Measurements from ENCODE around the gene KCNQ4.

The KCNQ4 gene

GRCh38 chr1:40856116-40856515 is 72.5 kb downstream of the KCNQ4 start:
- in situ Hi-C loops (cut with HindIII; ENCODE audit: low sequenced_read_pairs): no loop called here

- in situ Hi-C loops (cut with HindIII; ENCODE audit: low sequenced_read_pairs): no loop called here
Observed at GRCh38 chr1:40856656-40857302, 73.2 kb downstream of the KCNQ4 start.

GRCh38 chr1:40857737-40858136 is 74.2 kb downstream of the KCNQ4 start:
- in situ Hi-C loops (cut with HindIII; ENCODE audit: low sequenced_read_pairs): no loop called here

DNA sequence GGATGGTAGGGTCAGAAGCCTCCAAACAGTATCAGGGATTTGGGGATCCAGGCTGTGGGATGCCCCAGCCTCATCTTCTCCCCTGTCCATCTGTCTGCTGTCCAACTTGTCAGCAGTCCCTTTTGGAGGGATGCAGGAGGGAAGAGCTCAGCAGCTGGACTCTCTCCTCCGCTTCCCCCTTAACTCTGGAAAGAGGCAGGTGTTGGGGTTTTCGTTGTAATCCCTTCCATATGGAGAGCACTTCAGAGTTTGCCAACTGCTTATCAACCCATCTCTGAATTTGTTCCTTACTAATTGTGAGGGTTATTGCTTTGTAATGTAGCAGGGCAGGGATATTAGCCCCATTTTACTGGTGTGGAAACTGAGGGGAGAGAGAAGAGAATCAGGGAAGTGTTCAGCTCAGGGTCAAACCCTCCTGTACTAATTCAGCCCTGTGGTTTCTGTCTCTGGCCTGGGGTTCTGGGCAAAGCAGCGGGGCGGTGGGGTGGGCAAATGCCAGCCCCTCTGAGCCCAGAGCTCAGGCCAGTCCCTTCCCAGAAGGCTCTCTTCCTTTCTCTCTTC is 75.3 kb downstream of the KCNQ4 start:
- in situ Hi-C loops (cut with HindIII; ENCODE audit: low sequenced_read_pairs): no loop called here

GRCh38 chr1:40860706-40861223 is 77.2 kb downstream of the KCNQ4 start:
- in situ Hi-C loops (cut with HindIII; ENCODE audit: low sequenced_read_pairs): no loop called here

DNA sequence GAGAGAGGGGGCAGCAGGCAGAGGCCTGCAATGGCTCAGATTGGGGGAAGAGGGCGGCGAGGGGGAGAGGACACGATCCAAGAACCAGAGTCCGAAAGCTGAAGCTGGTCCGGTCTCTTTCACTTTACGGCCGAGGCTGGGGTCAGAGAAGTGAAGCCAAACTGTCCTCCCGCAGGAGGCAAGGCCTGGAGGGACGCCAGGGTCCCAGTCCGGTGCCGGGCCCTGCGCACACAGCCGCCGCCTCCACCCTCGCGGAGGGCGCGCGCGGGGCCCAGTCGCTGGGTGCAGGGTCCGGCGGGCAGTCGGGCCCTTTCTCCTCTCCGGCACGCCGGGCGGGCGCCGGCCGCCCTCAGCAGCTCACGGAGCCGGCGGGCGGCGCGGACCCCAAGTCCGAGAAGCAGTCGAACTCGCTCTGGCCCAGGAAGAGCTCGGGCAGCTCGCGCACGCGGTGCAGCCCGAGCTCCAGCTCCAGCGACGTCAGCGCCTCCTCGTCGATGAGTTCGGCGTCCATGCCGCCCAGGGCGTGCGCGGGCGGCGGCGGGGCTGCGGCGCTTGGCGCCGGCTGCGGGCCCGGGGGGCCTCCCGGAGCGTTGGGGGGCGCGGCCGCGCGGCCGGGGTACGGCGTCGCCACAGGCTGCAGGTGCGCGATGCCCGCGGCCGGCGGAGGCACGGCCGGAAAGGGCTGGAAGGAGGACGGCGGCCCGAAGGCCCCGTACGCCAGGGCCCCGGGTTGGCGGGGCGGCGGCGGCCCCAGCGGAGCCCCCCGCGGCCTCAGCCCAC is 77.8 kb downstream of the KCNQ4 start:
- in situ Hi-C loops (cut with HindIII; ENCODE audit: low sequenced_read_pairs): no loop called here

GRCh38 chr1:40862008-40862863 is 78.6 kb downstream of the KCNQ4 start, which contains the start of gene CITED4:
Gene CITED4, minus strand, starts transcription at chr1:40862363. Its CDS starts 236 bp downstream, at chr1:40862127.
- in situ Hi-C loops (cut with HindIII; ENCODE audit: low sequenced_read_pairs): no loop called here

DNA sequence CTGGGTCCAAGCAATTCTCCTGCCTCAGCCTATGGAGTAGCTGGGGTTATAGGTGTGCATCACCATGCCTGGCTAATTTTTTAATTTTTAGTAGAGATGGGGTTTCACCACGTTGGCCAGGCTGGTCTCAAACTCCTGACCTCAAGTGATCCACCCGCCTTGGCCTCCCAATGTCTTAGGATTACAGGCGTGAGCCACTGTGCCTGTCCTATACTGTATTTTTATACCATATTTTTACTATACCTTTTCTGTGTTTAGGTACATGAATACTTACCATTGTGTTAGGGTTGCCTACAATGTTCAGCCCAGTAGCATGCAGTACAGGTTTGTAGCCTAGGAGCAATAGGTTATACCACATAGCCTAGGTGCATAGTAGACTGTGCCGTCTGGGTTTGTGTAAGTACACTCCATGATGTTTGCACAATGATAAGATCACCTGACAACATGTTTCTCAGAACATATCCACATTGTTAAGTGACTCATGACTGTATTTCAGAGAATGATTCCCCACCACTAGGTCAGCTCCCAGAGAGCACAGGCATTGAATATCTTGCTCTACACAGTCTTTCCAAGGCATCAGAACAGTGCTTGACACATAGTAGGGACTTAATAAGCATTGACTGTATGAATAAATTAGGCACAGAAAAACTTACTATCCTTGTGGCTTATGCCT is 84.6 kb downstream of the KCNQ4 start:
- in situ Hi-C loops (cut with HindIII; ENCODE audit: low sequenced_read_pairs): no loop called here

DNA sequence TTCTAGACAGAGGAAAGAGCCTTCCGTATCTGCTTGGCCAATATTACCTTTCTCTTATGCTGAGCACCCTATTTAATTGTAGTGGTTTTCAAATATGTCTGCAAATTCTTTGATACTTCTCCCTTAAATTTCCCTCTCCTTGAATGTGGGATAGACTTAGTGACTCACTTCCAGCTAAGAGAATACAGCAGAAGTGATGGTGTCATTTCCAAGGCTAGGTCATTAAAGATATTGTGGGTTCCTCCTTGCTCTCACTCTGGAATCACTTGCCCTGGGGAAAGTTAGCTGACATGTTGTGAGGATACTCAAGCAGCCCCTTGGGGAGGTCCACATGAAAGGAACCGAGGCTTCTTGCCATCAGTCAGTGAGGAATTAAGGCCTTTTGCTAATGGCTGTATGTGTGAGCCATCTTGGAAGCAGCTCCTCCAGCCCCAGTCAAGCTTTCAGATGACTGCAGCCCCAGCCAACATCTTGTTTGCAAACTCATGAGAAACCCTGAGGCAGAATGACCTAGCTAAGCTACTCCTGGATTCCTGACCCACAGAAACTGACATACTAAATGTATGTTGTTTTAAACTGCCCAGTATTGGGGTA is 86.6 kb downstream of the KCNQ4 start:
- in situ Hi-C loops (cut with HindIII; ENCODE audit: low sequenced_read_pairs): no loop called here

- in situ Hi-C loops (cut with HindIII; ENCODE audit: low sequenced_read_pairs): no loop called here
Observed at GRCh38 chr1:40872276-40872675, 88.7 kb downstream of the KCNQ4 start.

DNA sequence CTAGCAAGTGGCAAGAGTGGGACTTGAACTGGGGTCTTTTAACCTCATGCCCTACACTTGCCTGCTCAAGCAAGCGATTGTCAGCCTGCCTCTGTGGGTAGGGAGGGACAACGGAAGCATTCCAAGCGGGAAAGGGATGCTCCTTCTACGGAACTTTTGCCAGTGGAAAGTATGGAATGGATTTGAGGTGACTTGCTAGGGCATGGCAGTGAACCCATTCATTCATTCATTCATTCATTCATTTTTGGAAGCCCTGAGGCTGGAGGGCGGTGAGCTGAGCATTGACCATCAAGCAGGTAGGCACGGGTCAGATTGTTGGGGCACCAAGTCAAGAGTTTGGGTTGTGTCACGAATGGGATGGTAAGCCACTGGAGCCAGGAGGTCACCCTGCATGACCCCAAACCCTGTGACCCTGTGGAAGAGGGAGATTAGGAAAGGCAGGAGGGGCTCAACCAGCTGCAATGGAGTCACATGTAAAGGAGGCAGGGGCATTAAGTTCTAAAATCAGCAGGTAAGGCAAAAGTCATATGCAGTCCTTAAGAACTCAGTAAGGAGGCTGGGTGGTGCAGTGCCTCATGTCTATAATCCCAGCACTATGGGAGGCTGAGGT is 90.4 kb downstream of the KCNQ4 start:
- in situ Hi-C loops (cut with HindIII; ENCODE audit: low sequenced_read_pairs): no loop called here

DNA sequence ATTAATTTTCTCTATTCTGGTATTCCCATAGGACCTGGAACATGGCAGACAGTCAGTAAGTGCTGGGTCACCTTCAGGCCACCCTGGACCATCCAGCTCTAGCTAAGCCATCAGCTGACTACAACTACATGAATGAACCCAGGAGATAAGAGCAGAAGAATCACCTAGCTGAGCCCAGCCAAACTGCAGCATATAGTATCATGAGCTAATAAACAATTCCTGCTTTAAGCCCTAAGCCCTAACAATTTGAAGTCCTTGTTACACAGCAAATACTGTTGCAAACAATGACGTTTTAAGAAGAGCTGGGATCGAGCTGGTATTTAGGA is 92.8 kb downstream of the KCNQ4 start:
- in situ Hi-C loops (cut with HindIII; ENCODE audit: low sequenced_read_pairs): no loop called here

- in situ Hi-C loops (cut with HindIII; ENCODE audit: low sequenced_read_pairs): no loop called here
Observed at GRCh38 chr1:40876891-40877290, 93.3 kb downstream of the KCNQ4 start.

DNA sequence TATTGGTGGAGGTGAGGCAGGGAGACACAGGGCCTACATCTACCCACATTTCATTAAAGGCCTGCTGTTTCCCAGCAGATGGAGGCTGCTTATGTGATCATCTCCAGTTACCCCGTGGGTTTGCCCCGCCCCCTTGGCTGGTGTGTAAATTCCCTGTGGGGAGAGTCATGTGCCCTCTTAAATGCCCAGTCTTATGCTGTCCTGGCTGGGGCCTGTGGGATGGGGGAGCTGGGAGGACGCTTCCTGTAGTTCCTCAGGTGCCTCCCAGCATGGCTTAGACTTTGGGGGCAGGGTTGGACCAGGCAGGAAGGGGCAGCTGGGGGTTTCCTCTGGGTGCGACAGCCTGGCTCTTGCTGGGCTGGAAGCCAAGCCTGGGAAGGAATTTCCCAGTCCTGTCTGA is 94.1 kb downstream of the KCNQ4 start:
- in situ Hi-C loops (cut with HindIII; ENCODE audit: low sequenced_read_pairs): no loop called here

DNA sequence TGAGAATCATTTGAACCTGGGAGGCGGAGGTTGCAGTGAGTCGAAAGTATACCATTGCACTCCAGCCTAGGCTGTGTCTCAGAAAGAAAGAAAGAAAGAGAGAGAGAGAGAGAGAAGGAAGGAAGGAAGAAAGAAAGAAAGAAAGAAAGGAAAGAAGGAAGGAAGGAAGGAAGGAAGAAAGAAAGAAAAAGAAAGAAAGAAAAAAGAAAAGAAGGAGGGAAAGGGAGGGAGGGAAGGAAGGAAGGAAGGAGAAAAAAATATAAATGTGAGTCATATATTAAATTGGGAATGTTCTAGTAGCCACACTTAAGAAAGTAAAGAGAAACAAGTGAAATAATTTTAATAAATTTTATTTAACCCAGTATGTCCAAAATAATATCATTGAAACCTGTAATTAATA is 95.3 kb downstream of the KCNQ4 start:
- in situ Hi-C loops (cut with HindIII; ENCODE audit: low sequenced_read_pairs): no loop called here

GRCh38 chr1:40879482-40880175 is 96.0 kb downstream of the KCNQ4 start:
- in situ Hi-C loops (cut with HindIII; ENCODE audit: low sequenced_read_pairs): no loop called here

DNA sequence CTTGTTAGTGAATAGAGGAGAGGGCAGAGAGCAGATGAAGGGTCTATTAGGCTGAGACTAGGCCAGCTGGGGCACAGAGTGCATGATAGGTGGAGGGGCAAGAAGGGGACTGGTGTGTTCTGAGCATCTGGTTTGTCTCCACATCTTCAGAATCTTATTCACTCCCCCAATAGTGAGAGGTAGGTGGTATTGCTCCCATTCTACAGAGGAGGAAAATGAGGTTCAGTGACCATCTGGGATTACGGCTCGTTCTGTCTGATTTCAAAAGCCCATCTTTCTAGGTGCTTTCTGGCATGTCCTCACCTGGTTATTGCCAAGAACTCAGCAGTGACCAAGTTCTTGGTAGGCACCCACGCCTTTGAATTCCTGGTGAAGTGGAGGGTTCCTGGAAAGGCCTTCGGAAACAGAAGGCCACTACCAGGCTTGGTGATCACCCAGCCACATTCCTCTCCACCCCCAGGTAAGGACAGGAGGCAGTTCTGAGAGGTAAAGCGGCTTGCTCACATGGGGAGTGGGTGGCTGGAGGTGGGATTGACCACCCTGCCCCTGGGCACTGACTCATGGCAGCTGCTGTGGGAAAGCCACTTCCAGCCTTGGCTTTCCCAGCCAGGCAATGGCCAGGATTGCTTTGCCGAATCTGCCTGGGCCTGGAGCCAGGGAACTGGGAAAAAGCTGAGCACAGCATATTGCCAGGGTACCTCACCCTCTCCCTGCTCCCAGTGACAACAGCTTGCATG is 97.4 kb downstream of the KCNQ4 start:
- in situ Hi-C loops (cut with HindIII; ENCODE audit: low sequenced_read_pairs): no loop called here

- in situ Hi-C loops (cut with HindIII; ENCODE audit: low sequenced_read_pairs): no loop called here
Observed at GRCh38 chr1:40884055-40884795, 100.6 kb downstream of the KCNQ4 start.

All from endothelial cell of hepatic sinusoid (primary cell).